ENCODE results near the gene SERPINB11.

The SERPINB11 gene

DNA sequence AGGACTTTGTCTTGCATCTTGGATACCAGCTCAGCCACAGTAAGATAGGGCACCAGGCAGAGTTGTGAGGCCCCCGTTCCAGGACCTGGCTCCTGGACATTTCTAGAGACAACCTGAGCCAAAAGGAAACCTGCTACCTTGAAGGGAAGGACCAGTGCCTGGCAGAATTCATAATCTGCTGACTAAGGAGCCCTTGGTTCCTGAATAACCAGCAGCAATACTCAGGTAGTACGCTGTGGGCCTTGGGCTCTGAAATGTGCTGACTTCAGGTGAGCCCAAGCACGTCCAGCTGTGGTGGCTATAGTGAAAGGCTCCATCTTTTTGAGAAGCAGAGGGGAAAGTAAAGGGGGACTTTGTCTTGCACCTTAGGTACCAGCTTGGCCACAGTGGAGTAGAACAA lies 28.5 kb downstream of the SERPINB11 start:
- TF ChIP-seq, protein P1, sequence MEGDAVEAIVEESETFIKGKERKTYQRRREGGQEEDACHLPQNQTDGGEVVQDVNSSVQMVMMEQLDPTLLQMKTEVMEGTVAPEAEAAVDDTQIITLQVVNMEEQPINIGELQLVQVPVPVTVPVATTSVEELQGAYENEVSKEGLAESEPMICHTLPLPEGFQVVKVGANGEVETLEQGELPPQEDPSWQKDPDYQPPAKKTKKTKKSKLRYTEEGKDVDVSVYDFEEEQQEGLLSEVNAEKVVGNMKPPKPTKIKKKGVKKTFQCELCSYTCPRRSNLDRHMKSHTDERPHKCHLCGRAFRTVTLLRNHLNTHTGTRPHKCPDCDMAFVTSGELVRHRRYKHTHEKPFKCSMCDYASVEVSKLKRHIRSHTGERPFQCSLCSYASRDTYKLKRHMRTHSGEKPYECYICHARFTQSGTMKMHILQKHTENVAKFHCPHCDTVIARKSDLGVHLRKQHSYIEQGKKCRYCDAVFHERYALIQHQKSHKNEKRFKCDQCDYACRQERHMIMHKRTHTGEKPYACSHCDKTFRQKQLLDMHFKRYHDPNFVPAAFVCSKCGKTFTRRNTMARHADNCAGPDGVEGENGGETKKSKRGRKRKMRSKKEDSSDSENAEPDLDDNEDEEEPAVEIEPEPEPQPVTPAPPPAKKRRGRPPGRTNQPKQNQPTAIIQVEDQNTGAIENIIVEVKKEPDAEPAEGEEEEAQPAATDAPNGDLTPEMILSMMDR (IDR thresholded peaks at IDR 0.05; ENCODE audit: low read depth, low read length) = no peak
- no peak for DNase-seq (ENCODE audit: extremely low read depth, low read depth)

DNA sequence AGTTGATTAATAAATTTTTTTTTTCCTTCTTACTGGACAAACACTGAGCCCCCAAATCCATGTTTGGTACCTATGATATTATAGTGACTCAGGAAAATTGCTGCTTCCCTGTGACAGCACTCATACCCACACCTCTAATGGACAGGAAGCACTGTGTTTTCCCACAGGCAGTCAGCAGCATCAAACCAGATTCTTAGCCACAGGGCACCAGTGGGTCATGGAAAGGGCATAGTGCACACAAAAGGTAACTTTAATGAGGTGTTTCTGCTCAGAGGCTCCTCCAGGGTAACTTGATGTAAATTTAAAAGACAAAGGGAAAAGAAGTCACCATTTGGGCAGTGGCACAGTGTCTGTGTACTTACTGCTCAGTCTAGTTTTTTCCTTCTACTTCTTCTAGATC lies 34.1 kb downstream of the SERPINB11 start:
- no peak for DNase-seq (ENCODE audit: extremely low read depth, low read depth)
- TF ChIP-seq, protein P1 (IDR thresholded peaks at IDR 0.05; ENCODE audit: low read depth, low read length) = no peak

DNA sequence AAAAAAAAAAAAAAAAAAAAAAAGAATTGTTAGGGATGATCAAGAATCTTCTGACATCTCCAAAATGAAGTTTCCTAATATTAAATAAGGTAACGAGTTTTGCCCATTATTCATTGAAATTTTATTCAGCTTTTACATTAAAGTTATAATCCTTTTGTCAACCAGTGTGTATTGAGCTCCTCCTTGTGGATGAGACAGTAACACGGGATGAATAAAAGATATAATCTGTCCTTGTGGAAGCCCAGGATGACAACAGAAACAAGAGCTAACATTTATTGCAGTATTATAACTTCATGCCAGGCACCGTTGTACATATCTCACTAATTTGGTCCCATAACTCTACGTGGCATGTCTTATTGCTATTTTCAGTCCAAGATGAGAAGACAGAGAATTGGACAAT lies 39.0 kb downstream of the SERPINB11 start:
- TF ChIP-seq, protein P1 (IDR thresholded peaks at IDR 0.05; ENCODE audit: low read depth, low read length) = peak; percentile 51
- no peak for DNase-seq (ENCODE audit: extremely low read depth, low read depth)

DNA sequence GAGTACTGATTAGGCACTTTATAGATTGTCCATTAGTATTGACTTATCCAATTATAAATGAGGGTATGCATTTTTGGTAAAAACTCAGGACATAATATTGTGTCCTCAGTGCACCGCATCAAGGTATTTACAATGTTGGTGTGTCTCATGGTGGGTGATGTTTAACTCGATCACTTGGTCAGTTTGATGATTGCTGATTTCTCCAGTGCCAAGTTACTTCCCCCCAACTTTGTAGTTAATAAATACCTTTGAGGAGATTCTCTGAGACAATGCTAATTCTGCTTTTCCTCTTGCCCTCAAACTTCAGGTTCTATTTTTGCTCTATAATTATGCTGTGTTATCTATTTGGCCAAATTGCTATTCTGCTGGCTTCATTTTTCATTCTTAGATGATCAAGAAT lies 44.2 kb downstream of the SERPINB11 start:
- TF ChIP-seq, protein P1 (IDR thresholded peaks at IDR 0.05; ENCODE audit: low read depth, low read length) = no peak
- DNase-seq (ENCODE audit: extremely low read depth, low read depth) = no peak

DNA sequence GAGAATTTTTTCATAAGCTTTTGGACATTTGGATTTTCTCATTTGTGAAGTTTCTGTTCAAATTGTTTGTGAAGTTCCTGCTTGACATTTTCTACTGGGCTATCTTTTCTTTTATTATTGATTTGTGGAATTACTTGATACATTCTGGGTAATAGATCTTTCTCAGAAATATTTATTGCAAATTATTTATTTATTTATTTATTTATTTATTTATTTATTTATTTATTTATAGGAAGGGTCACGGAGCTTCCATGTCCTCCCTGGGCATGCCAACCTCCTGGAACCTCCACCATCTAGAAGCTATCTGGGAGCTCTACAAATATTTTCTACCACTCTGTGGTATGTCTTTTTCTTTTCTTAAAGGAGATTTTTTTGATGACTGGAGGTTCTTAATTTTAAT lies 46.7 kb downstream of the SERPINB11 start:
- DNase-seq (ENCODE audit: extremely low read depth, low read depth) = no peak
- TF ChIP-seq, protein P1 (IDR thresholded peaks at IDR 0.05; ENCODE audit: low read depth, low read length) = no peak

DNA sequence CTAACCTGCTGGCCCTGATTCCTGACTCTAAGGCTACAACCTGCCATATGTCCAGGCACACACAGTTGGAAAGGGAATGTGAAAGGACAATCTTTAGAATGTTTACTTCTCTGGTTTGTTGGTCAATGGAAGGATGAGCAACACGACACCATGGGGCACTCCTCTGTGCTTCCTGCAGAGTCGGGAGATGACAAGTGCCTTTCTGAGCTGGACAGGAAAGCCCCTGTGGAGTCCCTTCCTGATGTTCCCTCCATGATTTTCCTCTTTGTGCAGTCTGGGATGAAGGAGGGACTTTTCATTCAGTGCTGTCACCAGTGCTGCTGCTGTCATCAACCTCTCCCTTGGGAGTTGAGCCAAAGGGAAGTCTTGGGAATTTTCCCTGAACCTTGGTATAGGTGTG lies 49.9 kb downstream of the SERPINB11 start:
- no peak for DNase-seq (ENCODE audit: extremely low read depth, low read depth)

DNA sequence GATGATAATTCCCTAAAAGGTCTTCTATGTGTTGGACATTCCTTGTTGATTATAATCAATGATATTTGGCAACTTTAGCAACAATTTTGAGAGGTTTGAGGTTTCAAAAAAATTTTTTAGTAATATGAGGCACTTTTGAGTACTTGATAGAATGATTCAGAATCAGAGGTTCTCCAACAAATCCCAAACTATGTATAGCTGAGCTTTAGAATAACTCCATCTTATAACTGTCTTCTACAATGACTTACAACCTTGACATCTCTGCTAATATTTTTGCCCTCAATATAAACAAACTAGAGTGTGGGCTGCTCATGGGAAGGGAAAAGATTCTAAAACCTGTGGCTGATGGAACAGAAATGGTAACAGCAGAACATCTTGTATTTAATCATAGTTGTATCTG lies 50.9 kb downstream of the SERPINB11 start:
- TF ChIP-seq, protein P1 (IDR thresholded peaks at IDR 0.05; ENCODE audit: low read depth, low read length) = no peak
- DNase-seq (ENCODE audit: extremely low read depth, low read depth) = no peak

More for the DNA sequence above, 49.9 kb downstream of the SERPINB11 start:
- TF ChIP-seq, protein P1 (IDR thresholded peaks at IDR 0.05; ENCODE audit: low read depth, low read length) = no peak
